HepG2 (cell line): ENCODE measurements around the gene EPB41L3. TPM values are rescaled to one million over a fixed set of nuclear protein-coding genes. Genes with fewer than 3 reads are reported as not detected.

Experiments
- ATAC-seq: fragments of 200-7000 bp; cut with Tn5 transposase; 3 replicates; pipeline ENCODE4 v1.9.1; 2020; ENCODE audit warnings: mild to moderate bottlenecking, moderate library complexity
- BruUV-seq: library from RNA; stranded (reverse); fragments of 400-500 nt; replicated peaks from 2 replicates; lab custom pipeline; 2021; lab: Mats Ljungman, UMichigan
- CTCF ChIA-PET: fragments of 300-600 bp; formaldehyde crosslinking; extraction: SDS; loops from one replicate; lab custom pipeline; 2021; ENCODE audit warnings: low total read pairs, inconsistent platforms, low intra/inter-chr PET ratio; lab: Yijun Ruan, JAX
- POLR2A ChIA-PET: fragments of 350-600 bp; sonication (Branson Sonifier 250); formaldehyde crosslinking; loops from one replicate; lab custom pipeline; 2020; ENCODE audit warnings: antibody characterized with exemption, inconsistent platforms; lab: Yijun Ruan, JAX
- DNase-seq: peaks from one replicate; pipeline ENCODE4 v3.0.0-alpha.2; 2015; ENCODE audit warnings: low spot score
- FAIRE-seq: peaks from 3 replicates; lab custom pipeline; 2011; peaks lifted over from hg19 to GRCh38; lab: Jason Lieb, UNC
- H2AFZ ChIP-seq: one replicate; pipeline ENCODE4 v1.6.1; 2011; ENCODE audit warnings: low read length, inconsistent platforms
- H3K27ac ChIP-seq: fragments of 300-600 bp; 3 replicates; pipeline ENCODE4 v1.8.0; 2011; ENCODE audit warnings: mixed run types, mild to moderate bottlenecking, mixed read lengths, low read length, inconsistent platforms; ENCODE audit not compliant: insufficient read depth; ENCODE audit errors: extremely low read length
- H3K27me3 ChIP-seq, 2 experiments: fragments of 200-600 bp in 1 of 2; 2 replicates in 1 of 2; 3 replicates in 1 of 2; pipeline versions ENCODE4 v1.6.0 to v1.8.0; 2011; ENCODE audit warnings: low read length in 2 of 2, mild to moderate bottlenecking in 2 of 2, moderate library complexity in 2 of 2, inconsistent platforms in 1 of 2; ENCODE audit not compliant: insufficient read depth in 2 of 2, control insufficient read depth in 1 of 2
- H3K36me3 ChIP-seq, 2 experiments: fragments of 200-600 bp in 1 of 2; replicated peaks in 1 of 2; 2 replicates in 1 of 2; 3 replicates in 1 of 2; pipeline versions ENCODE4 v1.5.1 to v1.8.0; 2011; ENCODE audit warnings: low read length in 2 of 2, inconsistent platforms in 1 of 2; ENCODE audit not compliant: insufficient read depth in 2 of 2, control insufficient read depth in 1 of 2
- H3K4me1 ChIP-seq: 2 replicates; pipeline ENCODE4 v1.5.1; 2012; ENCODE audit warnings: low read length, inconsistent platforms; ENCODE audit not compliant: insufficient read depth
- H3K4me2 ChIP-seq: 2 replicates; pipeline ENCODE4 v1.6.0; 2011; ENCODE audit warnings: low read depth, low read length, inconsistent platforms
- H3K4me3 ChIP-seq, 3 experiments: fragments of 200-600 bp in 1 of 3; sonication (generic), shearing (Covaris generic) in 1 of 3; replicated peaks in 1 of 3; 2 replicates each; pipeline ENCODE4 v1.5.1; 2011 to 2016; ENCODE audit warnings: low read length in 3 of 3, inconsistent platforms in 2 of 3, low read depth in 2 of 3, mild to moderate bottlenecking in 2 of 3, control low read depth in 1 of 3, mixed read lengths in 1 of 3; ENCODE audit not compliant: insufficient read depth in 1 of 3
- H3K79me2 ChIP-seq: one replicate; pipeline ENCODE4 v1.6.1; 2011; ENCODE audit warnings: low read length, inconsistent platforms; ENCODE audit not compliant: insufficient read depth
- H3K9ac ChIP-seq: 2 replicates; pipeline ENCODE4 v1.6.0; 2011; ENCODE audit warnings: mild to moderate bottlenecking, low read depth, low read length, inconsistent platforms; ENCODE audit not compliant: insufficient read depth
- H3K9me3 ChIP-seq: 2 replicates; pipeline ENCODE4 v1.5.1; 2012; ENCODE audit warnings: mild to moderate bottlenecking, low read length
- H4K20me1 ChIP-seq: 2 replicates; pipeline ENCODE4 v1.6.0; 2011; ENCODE audit warnings: inconsistent platforms, mild to moderate bottlenecking, low read length, moderate library complexity; ENCODE audit not compliant: insufficient read depth
- CHD2 ChIP-seq: IDR thresholded peaks from 2 replicates; pipeline ENCODE4 v1.6.1; 2011; ENCODE audit warnings: low read depth, low read length, improper control_type of control experiment
- FOXK2 ChIP-seq: fragments of 450-650 bp; IDR thresholded peaks from 2 replicates; pipeline ENCODE4 v1.6.1; 2016
- GABPB1 ChIP-seq: IDR thresholded peaks from 2 replicates; pipeline ENCODE4 v1.6.1; 2016; ENCODE audit warnings: mild to moderate bottlenecking, missing genetic modification reagents, moderate library complexity, missing compliant biosample characterization
- GPN1 ChIP-seq: sonication (generic); formaldehyde crosslinking; IDR thresholded peaks from 2 replicates; pipeline ENCODE4 v1.5.1; 2020; ENCODE audit warnings: missing genetic modification reagents, borderline replicate concordance
- HMG20A ChIP-seq: IDR thresholded peaks from 2 replicates; pipeline ENCODE4 v1.6.1; 2016; ENCODE audit warnings: borderline replicate concordance
- MTA1 ChIP-seq: sonication (generic); formaldehyde crosslinking; IDR thresholded peaks from 2 replicates; pipeline ENCODE4 v1.4.0; 2020; ENCODE audit warnings: missing genetic modification reagents, mild to moderate bottlenecking, borderline replicate concordance
- ZNF331 ChIP-seq: sonication (generic); formaldehyde crosslinking; IDR thresholded peaks from 2 replicates; pipeline ENCODE4 v1.4.0; 2020; ENCODE audit warnings: missing genetic modification reagents
- ZNF350 ChIP-seq: sonication (generic); formaldehyde crosslinking; IDR thresholded peaks from 2 replicates; pipeline ENCODE4 v1.4.0; 2020; ENCODE audit warnings: mild to moderate bottlenecking, low read depth, missing genetic modification reagents, borderline replicate concordance
- ZNF484 ChIP-seq: sonication (generic); formaldehyde crosslinking; IDR thresholded peaks from 2 replicates; pipeline ENCODE4 v1.5.1; 2020; ENCODE audit warnings: mild to moderate bottlenecking, low read depth, missing genetic modification reagents, borderline replicate concordance
- WGBS: methylation state at CpG from one replicate; pipeline ENCODE4 v1.1.6; 2017; ENCODE audit warnings: low lambda C conversion rate; 5-methylcytosine and 5-hydroxymethylcytosine counted together
- in situ Hi-C: cut with HindIII; loops from 2 replicates; pipeline ENCODE4 v1.10.0; 2017; ENCODE audit warnings: low pct_unique_long_range_greater_than_20kb; ENCODE audit not compliant: extremely low pct_ligation_motif_present
- intact Hi-C: fragments of 100-400 bp; cut with micrococcal nuclease; formaldehyde crosslinking; loops from one replicate; pipeline ENCODE4 v1.10.0; 2022; ENCODE audit not compliant: unreplicated experiment
- polyA plus RNA-seq, 8 experiments: library from polyadenylated mRNA; depleted of rRNA in 3 of 8; stranded (reverse) in 7 of 8; unstranded in 1 of 8; fragments of >200 nt; fragmentation: Illumina TruSeq in 4 of 8; extraction: Trizol in 4 of 8; gene quantifications; 2 replicates each; pipeline versions ENCODE4 v1.2.1 to v1.2.3, GENCODE V29; 2011 to 2016; ENCODE audit warnings: low read depth in 4 of 8, missing spikeins in 1 of 8, mixed read lengths in 1 of 8; ENCODE audit not compliant: insufficient read depth in 1 of 8
- total RNA-seq, 5 experiments: library from RNA; depleted of rRNA; stranded (reverse); fragments of >200 nt; fragmentation: Illumina TruSeq; extraction: Trizol; gene quantifications; 2 replicates each; pipeline ENCODE4 v1.2.3, GENCODE V29; 2016; ENCODE audit warnings: low read depth in 1 of 5
- TF ChIP-seq, protein P1 (sequence below): sonication (generic); formaldehyde crosslinking; IDR thresholded peaks from 2 replicates; pipeline ENCODE4 v1.8.0; 2022; ENCODE audit warnings: missing genetic modification reagents, mild to moderate bottlenecking, borderline replicate concordance
- TF ChIP-seq, protein P2 (sequence below): sonication (generic); formaldehyde crosslinking; IDR thresholded peaks from 2 replicates; pipeline ENCODE4 v1.4.0; 2020; ENCODE audit warnings: mild to moderate bottlenecking, missing genetic modification reagents

Gene EPB41L3
- total and polyA plus RNA-seq, 2 of the 13 experiments (the other 11 are each of a cell fraction or from before 2014, with no cell fraction given): not detected

DNA sequence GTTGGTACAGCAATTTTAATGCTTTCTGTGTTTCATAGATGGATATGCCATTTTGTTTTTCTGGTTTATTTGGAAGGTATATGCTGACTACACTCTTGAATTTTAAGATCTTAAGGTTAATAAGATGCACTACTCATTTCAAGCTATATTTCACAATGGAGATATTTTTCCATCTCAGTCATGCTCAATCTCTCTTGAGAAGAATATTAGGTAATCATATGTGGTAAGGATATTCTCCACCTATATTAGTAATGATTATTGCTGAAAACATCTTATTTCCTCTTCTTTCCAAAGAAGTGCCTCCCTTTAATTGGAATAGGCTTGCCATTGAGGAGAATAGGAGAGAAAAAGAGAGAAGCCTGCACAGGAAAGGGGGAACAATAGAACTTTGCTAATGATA lies 40.1 kb downstream of the EPB41L3 start:
- no peak for ATAC-seq

DNA sequence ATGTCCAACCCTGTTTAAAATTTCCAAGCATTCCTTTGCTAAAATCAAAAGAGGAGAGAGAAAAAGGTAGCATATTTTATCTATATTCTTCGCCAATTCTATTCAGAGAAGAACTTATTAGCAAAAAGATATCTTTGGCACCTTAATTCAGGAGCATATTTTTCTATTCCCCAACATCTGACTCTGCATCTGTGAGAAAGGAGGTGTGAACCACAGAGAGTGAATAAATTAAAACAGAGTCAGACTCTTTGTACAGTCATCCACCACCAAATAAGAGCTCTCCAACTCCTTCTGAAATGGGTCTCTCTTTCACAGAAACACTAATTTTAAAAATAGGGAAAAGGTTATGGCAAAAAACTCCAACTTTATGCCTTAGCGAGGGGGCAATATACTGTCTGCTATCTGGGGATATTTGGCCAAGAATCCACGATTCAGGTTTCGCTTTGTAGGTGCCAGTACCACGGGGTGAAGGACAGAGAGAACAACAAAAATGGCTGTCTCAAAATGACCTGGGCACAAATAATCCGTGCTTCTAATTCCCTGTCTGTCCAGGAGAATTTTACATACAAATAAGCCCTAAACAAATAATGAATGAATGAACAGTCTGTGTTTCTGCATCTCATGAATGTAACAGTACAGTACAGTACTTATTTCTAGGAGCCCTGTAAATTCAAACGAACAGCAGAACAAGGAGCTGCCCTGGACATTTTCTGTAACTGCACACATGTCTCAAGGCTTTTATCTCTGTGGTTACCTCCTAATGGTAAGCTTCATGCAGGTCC lies 43.4 kb downstream of the EPB41L3 start:
- POLR2A ChIA-PET: no interaction called here
- H3K9ac ChIP-seq: no peak overlapping the region
- DNase-seq (no peak), FAIRE-seq (no peak), ATAC-seq (no peak)
- in situ Hi-C loops (no loop called here), intact Hi-C loops (no loop called here)
- no peaks in the 10 kb centered on the region for H3K79me2 ChIP-seq
- H3K4me2 ChIP-seq: no peak overlapping the region
- no peaks in the 10 kb centered on the region for H3K9me3 ChIP-seq
- CTCF ChIA-PET: no interaction called here
- WGBS: under 1% methylated on average over 7 of the region's 7 CpGs
- no peaks in the 10 kb centered on the region for H3K36me3 ChIP-seq
- BruUV-seq: no TSS peak
- H4K20me1 ChIP-seq: no peaks in the 10 kb centered on the region
- H3K4me3 ChIP-seq: no peak overlapping the region
- no peak overlapping the region for H3K27ac ChIP-seq
- H2AFZ ChIP-seq: no peak overlapping the region
- H3K27me3 ChIP-seq: peaks cover 0 to 5% of the 10 kb centered on the region in 2 experiments; a peak in 2 of 5 replicates
- H3K4me1 ChIP-seq: no peaks in the 10 kb centered on the region
- no peak for TF ChIP-seq FOXK2
- TF ChIP-seq HMG20A: no peak
- TF ChIP-seq ZNF350: no peak
- TF ChIP-seq GPN1: no peak
- TF ChIP-seq MTA1 (CRISPR knock-in tag): no peak
- TF ChIP-seq, protein P1, sequence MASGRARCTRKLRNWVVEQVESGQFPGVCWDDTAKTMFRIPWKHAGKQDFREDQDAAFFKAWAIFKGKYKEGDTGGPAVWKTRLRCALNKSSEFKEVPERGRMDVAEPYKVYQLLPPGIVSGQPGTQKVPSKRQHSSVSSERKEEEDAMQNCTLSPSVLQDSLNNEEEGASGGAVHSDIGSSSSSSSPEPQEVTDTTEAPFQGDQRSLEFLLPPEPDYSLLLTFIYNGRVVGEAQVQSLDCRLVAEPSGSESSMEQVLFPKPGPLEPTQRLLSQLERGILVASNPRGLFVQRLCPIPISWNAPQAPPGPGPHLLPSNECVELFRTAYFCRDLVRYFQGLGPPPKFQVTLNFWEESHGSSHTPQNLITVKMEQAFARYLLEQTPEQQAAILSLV (CRISPR knock-in tag): no peak
- TF ChIP-seq, protein P2, sequence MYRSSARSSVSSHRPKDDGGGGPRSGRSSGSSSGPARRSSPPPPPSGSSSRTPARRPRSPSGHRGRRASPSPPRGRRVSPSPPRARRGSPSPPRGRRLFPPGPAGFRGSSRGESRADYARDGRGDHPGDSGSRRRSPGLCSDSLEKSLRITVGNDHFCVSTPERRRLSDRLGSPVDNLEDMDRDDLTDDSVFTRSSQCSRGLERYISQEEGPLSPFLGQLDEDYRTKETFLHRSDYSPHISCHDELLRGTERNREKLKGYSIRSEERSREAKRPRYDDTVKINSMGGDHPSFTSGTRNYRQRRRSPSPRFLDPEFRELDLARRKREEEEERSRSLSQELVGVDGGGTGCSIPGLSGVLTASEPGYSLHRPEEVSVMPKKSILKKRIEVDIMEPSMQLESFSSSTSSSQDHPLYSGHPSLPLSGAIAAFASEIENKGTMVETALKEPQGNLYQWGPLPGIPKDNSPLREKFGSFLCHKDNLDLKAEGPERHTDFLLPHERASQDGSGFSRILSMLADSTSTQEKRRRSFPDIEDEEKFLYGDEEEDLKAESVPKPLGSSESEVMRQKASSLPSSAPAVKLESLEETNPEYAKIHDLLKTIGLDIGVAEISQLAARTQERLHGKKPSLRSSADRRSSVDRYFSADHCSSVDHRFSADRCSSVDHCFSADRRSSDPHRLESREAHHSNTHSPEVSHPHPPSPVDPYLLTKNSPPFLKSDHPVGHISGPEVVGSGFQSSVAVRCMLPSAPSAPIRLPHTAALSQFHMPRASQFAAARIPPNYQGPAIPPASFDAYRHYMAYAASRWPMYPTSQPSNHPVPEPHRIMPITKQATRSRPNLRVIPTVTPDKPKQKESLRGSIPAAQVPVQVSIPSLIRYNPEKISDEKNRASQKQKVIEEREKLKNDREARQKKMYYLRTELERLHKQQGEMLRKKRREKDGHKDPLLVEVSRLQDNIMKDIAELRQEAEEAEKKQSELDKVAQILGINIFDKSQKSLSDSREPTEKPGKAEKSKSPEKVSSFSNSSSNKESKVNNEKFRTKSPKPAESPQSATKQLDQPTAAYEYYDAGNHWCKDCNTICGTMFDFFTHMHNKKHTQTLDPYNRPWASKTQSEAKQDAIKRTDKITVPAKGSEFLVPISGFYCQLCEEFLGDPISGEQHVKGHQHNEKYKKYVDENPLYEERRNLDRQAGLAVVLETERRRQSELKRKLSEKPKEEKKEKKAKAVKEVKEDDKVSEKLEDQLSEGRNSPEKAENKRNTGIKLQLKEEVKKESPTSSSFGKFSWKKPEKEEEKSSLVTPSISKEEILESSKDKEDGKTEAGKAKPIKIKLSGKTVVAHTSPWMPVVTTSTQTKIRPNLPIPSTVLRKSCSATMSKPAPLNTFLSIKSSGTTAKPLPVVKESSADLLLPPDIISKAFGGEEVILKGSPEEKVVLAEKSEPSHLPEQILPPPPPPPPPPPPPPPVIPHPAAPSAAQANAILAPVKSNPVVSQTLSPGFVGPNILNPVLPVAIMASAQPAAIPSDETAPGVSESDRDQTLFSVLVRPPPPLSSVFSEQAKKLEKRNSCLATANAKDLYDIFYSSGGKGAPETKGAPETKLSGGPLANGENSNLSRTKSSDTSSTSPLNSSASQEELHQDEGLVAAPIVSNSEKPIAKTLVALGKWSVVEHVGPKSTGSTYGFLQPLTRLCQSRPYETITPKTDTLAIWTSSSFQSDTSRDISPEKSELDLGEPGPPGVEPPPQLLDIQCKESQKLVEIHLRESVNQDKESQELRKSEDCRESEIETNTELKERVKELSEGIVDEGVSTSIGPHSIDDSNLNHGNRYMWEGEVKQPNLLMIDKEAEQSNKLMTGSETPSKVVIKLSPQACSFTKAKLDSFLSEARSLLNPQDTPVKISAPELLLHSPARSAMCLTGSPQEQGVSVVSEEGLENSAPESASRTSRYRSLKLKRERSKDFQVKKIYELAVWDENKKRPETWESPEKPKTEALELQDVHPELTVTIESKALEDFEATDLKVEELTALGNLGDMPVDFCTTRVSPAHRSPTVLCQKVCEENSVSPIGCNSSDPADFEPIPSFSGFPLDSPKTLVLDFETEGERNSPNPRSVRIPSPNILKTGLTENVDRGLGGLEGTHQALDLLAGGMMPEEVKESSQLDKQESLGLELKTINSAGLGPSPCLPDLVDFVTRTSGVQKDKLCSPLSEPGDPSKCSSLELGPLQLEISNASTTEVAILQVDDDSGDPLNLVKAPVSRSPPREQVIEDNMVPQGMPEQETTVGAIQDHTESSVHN (CRISPR knock-in tag): no peak

More for the DNA sequence above, 40.1 kb downstream of the EPB41L3 start:
- no TSS peak for BruUV-seq
- no peak overlapping the region for H3K27ac ChIP-seq
- no peaks in the 10 kb centered on the region for H3K4me1 ChIP-seq
- TF ChIP-seq GABPB1 (CRISPR knock-in tag) (no peak), ZNF331 (no peak), CHD2 (no peak), ZNF484 (CRISPR knock-in tag) (no peak)
- H3K36me3 ChIP-seq: no peaks in the 10 kb centered on the region
- ChIA-PET CTCF (no interaction called here), POLR2A (no interaction called here)
- in situ Hi-C loops: no loop called here
- H3K4me3 ChIP-seq: no peak overlapping the region
- DNase-seq (no peak), FAIRE-seq (no peak)
- no peaks in the 10 kb centered on the region for H4K20me1 ChIP-seq
- H3K4me2 ChIP-seq: no peak overlapping the region
- H3K27me3 ChIP-seq: peaks cover 0 to 5% of the 10 kb centered on the region in 2 experiments; a peak in 1 of 5 replicates
- H3K9me3 ChIP-seq: no peaks in the 10 kb centered on the region
- intact Hi-C loops: no loop called here
- no peaks in the 10 kb centered on the region for H3K79me2 ChIP-seq
- H3K9ac ChIP-seq: no peak overlapping the region
- H2AFZ ChIP-seq: no peak overlapping the region
